ENCODE data around the gene OR56A5.

OR56A5 gene, protein sequence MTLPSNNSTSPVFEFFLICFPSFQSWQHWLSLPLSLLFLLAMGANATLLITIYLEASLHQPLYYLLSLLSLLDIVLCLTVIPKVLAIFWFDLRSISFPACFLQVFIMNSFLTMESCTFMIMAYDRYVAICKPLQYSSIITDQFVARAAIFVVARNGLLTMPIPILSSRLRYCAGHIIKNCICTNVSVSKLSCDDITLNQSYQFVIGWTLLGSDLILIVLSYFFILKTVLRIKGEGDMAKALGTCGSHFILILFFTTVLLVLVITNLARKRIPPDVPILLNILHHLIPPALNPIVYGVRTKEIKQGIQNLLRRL

DNA sequence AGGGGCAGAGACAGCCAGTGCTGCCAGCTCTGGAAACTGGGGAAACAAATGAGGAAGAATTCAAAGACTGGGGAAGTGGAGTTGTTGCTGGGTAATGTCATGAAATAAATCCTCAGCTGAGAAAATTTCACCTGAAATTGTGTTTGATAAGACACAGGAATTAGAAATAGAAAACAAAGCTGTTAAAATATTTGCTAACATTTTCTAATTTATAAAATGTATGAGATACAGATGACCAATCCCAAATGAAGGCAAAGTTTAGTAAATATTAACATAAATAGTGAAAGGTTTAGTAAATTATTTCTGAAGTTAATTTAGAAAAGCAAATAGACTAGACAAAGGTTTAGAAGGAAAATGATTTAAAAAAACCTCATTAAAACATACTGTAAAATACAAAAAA, at the start of gene OR56A5:
Gene OR56A5, minus strand, starts transcription at position 101 of the 400 bp plus-strand sequence. Its CDS starts 0 bp downstream, at position 101.
- Histone ChIP-seq H3K9me3 (ENCODE audit: control insufficient read depth, insufficient read depth, low read length) (no peaks in the 10 kb centered on the region), H3K9ac (ENCODE audit: low read depth, low read length) (no peak within 1 kb of the TSS), H3K4me1 (ENCODE audit: insufficient read depth, low read length) (no peaks in the 10 kb centered on the region), H3K36me3 (ENCODE audit: insufficient read depth, low read length) (no peaks in the 10 kb centered on the region)

DNA sequence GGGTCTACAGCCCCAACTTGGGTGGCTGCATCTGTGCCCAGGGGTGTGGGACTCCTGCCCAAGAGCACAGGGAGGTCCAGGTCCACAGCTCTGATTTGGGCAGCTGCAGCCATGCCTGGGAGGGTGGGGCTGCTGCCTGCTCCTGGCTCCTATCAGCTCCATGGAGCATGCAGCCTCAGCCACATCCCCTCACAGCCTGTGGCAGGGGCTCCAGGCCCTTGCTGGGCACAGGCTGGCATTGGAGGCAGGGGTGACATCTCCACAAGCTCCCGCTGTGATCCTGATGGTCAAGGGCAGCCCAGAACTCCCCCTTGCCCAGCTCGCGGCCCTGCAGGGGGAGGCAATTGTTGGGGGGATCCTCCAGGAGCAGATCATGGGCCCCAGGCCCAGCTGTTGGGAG, 44.7 kb upstream of the OR56A5 start:
- Histone ChIP-seq H3K9ac (ENCODE audit: low read depth, low read length) (no peak overlapping the region), H3K36me3 (ENCODE audit: insufficient read depth, low read length) (no peaks in the 10 kb centered on the region), H3K9me3 (ENCODE audit: control insufficient read depth, insufficient read depth, low read length) (no peaks in the 10 kb centered on the region), H3K4me1 (ENCODE audit: insufficient read depth, low read length) (no peaks in the 10 kb centered on the region)

DNA sequence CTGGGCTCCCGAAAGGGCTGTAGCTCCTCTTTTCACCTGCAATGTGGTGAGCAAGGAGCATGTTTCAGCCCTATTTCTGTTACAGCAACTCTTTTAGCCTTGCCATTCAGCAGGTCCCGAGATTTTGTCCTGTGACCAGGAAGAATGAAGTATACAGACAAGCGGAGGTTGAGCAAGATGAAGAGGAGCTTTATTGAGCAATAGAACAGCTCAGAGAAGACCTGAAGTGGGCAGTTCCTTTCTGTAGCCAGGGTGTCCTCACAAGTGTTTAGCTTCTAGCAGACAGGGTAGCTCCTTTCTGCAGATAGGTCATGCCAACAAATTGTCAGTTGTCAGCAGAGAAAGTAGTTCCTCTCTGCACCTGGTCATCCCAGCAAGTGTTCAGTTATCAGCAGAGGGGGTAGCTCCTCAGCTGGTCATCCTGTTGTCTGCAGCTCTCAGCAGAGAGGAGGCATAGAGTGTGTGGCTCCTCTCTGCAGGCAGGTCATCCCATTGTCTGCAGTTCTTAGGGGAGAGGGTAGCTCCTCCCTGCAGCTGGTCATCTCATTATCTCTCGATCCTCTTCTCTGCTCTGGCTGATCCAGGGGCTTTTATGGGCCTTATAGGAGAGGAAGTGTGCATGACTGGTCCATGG, 43.9 kb upstream of the OR56A5 start:
- no peaks in the 10 kb centered on the region for H3K36me3 ChIP-seq (ENCODE audit: insufficient read depth, low read length)
- no peaks in the 10 kb centered on the region for H3K9me3 ChIP-seq (ENCODE audit: control insufficient read depth, insufficient read depth, low read length)
- H3K9ac ChIP-seq (ENCODE audit: low read depth, low read length): no peak overlapping the region
- no peaks in the 10 kb centered on the region for H3K4me1 ChIP-seq (ENCODE audit: insufficient read depth, low read length)

DNA sequence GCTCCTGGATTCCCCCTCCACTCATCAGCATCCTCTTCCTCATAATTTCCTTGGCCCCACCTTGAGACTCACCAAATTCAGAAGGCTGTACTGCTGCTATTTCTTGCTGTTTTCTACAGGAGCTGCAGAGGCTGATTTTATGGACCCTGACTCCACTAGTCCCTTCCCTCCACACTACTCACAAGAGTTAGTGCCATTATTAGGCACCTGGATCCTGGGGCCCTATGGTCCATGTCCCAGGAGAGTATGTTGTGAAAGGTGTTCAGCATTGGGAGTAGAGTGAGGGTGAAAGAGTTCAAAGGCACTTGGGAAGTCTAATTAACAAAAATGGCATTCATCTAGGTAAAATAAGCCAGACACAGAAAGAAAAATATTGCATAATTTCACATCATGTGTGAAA, 38.6 kb upstream of the OR56A5 start, which contains the start of gene OR56A4:
Gene OR56A4, minus strand, starts transcription at position 101 of the 400 bp plus-strand sequence. CDS start 3,954 bp downstream, outside the sequence.
- no peaks in the 10 kb centered on the region for H3K36me3 ChIP-seq (ENCODE audit: insufficient read depth, low read length)
- H3K4me1 ChIP-seq (ENCODE audit: insufficient read depth, low read length): no peaks in the 10 kb centered on the region
- no peak within 1 kb of the TSS for H3K9ac ChIP-seq (ENCODE audit: low read depth, low read length)
- no peaks in the 10 kb centered on the region for H3K9me3 ChIP-seq (ENCODE audit: control insufficient read depth, insufficient read depth, low read length)

DNA sequence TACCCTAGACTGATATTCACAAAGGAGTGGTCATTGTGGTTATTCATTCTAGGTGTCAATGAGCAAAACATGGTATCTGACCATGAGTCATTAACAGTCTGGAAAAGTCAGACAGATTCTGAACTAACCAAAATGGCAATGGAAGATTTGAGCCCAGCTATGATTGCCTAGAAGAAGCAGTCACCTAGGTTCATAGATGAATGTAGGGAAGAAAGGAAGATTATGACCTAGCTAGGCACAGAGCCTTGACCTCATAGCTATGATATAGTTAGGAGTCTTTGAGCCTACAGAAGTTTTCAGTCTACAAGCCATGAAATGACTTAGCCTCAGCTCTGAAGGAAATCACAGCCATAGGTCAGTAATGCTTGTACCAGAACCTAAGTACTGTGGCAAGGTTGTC, 38.1 kb upstream of the OR56A5 start:
- no peak overlapping the region for H3K9ac ChIP-seq (ENCODE audit: low read depth, low read length)
- no peaks in the 10 kb centered on the region for H3K9me3 ChIP-seq (ENCODE audit: control insufficient read depth, insufficient read depth, low read length)
- H3K36me3 ChIP-seq (ENCODE audit: insufficient read depth, low read length): no peaks in the 10 kb centered on the region
- no peaks in the 10 kb centered on the region for H3K4me1 ChIP-seq (ENCODE audit: insufficient read depth, low read length)

DNA sequence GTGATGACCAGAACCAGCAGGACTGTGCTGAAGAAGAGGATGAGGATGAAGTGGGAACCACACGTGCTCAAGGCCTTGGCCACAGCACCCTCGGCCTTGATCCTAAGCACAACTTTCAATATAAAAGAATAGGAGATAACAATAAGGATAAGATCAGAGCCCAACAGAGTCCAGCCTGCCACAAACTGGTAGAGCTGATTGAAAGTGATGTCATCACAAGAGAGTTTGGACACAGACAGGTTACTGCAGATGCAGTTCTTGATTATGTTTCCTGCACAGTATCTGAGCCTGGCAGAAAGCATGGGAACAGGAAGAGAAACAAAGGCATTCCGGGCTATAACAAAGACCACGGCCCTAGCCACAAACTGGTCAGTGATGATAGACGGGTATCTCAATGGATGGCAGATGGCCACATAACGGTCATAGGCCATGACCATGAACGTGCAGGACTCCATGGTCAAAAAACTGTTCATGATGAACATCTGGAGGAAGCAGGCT, 34.0 kb upstream of the OR56A5 start:
- H3K36me3 ChIP-seq (ENCODE audit: insufficient read depth, low read length): no peaks in the 10 kb centered on the region
- no peak overlapping the region for H3K9ac ChIP-seq (ENCODE audit: low read depth, low read length)
- H3K4me1 ChIP-seq (ENCODE audit: insufficient read depth, low read length): no peaks in the 10 kb centered on the region
- H3K9me3 ChIP-seq (ENCODE audit: control insufficient read depth, insufficient read depth, low read length): no peaks in the 10 kb centered on the region

DNA sequence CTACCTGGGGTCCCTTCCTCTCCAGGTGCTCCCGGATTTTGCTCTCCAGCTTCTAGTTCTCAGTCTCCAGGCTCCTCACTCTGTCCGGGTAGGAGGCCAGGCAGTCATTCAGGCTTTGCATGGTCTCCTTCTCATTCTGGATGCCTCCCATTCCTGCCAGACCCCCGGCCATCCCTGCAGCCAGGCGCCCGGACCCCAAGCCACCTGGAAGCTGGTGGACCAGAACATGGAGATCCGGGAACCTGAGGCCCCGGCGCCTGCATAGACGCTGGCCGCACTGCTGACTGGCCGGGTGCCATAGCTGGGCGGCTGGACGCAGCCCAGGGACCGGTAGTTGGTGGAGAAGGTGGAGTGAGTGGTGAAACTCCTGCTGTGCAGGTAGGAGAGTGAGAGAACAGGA, 26.5 kb upstream of the OR56A5 start:
- Histone ChIP-seq H3K9ac (ENCODE audit: low read depth, low read length) (no peak overlapping the region), H3K9me3 (ENCODE audit: control insufficient read depth, insufficient read depth, low read length) (no peaks in the 10 kb centered on the region), H3K36me3 (ENCODE audit: insufficient read depth, low read length) (no peaks in the 10 kb centered on the region), H3K4me1 (ENCODE audit: insufficient read depth, low read length) (no peaks in the 10 kb centered on the region)

DNA sequence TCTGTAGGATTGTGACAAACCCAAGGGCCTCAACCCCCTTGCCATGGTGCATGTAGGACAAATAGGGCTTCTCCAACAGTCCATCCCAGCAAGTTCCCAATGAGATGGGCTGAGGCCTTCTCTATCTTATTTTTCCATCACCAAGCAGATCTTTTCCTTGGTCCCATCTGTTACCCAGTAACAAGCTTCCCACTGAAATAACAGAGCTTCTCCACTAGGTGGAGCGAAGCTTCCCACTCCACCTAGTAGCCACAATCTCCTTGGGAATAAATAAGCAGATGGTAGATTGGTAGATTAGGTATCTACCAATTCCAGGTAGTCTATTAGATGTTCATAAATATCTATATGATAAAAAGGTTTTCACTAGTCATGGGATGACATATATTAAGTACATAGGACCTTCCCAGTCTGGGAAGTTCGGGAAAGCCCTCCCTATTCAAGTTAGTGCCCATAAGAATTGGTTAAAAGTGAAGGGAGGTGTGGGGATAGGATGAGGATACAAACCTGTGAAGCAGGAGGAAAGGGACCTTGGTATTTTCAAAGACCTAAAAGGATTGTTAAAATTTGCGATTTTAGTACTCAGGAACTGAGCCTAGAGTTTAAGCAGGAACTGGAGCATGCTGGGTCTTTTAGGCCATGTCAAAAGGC, 24.4 kb upstream of the OR56A5 start:
- Histone ChIP-seq H3K9ac (ENCODE audit: low read depth, low read length) (no peak overlapping the region), H3K9me3 (ENCODE audit: control insufficient read depth, insufficient read depth, low read length) (no peaks in the 10 kb centered on the region), H3K4me1 (ENCODE audit: insufficient read depth, low read length) (no peaks in the 10 kb centered on the region), H3K36me3 (ENCODE audit: insufficient read depth, low read length) (no peaks in the 10 kb centered on the region)

GRCh38 chr11:5992150-5992549, 23.9 kb upstream of the OR56A5 start:
- Histone ChIP-seq H3K36me3 (ENCODE audit: insufficient read depth, low read length) (no peaks in the 10 kb centered on the region), H3K9me3 (ENCODE audit: control insufficient read depth, insufficient read depth, low read length) (no peaks in the 10 kb centered on the region), H3K9ac (ENCODE audit: low read depth, low read length) (no peak overlapping the region), H3K4me1 (ENCODE audit: insufficient read depth, low read length) (no peaks in the 10 kb centered on the region)

- H3K9ac ChIP-seq (ENCODE audit: low read depth, low read length): no peak overlapping the region
- H3K9me3 ChIP-seq (ENCODE audit: control insufficient read depth, insufficient read depth, low read length): no peaks in the 10 kb centered on the region
- no peaks in the 10 kb centered on the region for H3K4me1 ChIP-seq (ENCODE audit: insufficient read depth, low read length)
- H3K36me3 ChIP-seq (ENCODE audit: insufficient read depth, low read length): no peaks in the 10 kb centered on the region
These were observed 20.9 kb upstream of the OR56A5 start for GRCh38 chr11:5989203-5989602.

- Histone ChIP-seq H3K9ac (ENCODE audit: low read depth, low read length) (no peak within 1 kb of the TSS), H3K9me3 (ENCODE audit: control insufficient read depth, insufficient read depth, low read length) (no peaks in the 10 kb centered on the region), H3K4me1 (ENCODE audit: insufficient read depth, low read length) (no peaks in the 10 kb centered on the region), H3K36me3 (ENCODE audit: insufficient read depth, low read length) (no peaks in the 10 kb centered on the region)
These were observed 18.6 kb upstream of the OR56A5 start, which contains the start of gene OR52L1 for GRCh38 chr11:5986885-5987284. Gene OR52L1, minus strand, starts transcription at chr11:5986985. Its CDS starts 55 bp downstream, at chr11:5986930.

- Histone ChIP-seq H3K36me3 (ENCODE audit: insufficient read depth, low read length) (no peaks in the 10 kb centered on the region), H3K4me1 (ENCODE audit: insufficient read depth, low read length) (no peaks in the 10 kb centered on the region), H3K9me3 (ENCODE audit: control insufficient read depth, insufficient read depth, low read length) (no peaks in the 10 kb centered on the region), H3K9ac (ENCODE audit: low read depth, low read length) (no peak overlapping the region)
These were observed 15.1 kb upstream of the OR56A5 start for GRCh38 chr11:5983443-5983842.

DNA sequence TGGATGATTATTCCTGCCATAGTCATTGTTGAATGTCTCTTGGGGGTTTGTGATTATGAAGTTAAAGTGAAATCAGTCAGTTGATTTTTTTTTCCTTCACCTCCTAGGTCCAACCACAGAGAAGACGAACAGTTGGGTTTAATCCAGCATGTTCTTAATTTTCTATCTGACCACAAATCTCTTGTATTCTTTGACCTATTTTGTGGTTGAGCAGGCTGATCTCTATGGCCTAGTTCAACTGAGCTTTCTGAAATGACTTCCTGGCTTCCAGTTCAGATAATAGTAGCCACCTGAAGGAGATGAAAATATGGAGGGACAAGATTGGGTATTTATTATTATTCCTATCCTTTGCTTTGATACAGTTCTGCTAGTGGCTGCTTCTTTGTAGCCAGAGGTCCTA, 5.2 kb upstream of the OR56A5 start:
- Histone ChIP-seq H3K36me3 (ENCODE audit: insufficient read depth, low read length) (no peaks in the 10 kb centered on the region), H3K9me3 (ENCODE audit: control insufficient read depth, insufficient read depth, low read length) (no peaks in the 10 kb centered on the region), H3K9ac (ENCODE audit: low read depth, low read length) (no peak overlapping the region), H3K4me1 (ENCODE audit: insufficient read depth, low read length) (no peaks in the 10 kb centered on the region)

DNA sequence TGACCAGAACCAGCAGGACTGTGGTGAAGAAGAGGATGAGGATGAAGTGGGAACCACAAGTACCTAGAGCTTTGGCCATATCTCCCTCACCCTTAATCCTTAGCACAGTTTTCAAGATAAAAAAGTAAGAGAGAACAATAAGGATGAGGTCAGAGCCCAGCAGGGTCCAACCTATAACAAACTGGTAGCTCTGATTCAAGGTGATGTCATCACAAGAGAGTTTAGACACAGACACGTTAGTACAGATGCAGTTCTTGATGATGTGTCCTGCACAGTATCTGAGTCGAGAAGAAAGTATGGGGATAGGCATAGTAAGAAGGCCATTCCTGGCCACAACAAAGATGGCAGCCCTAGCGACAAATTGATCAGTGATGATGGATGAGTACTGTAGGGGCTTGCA, 586 bp downstream of the OR56A5 start:
- Histone ChIP-seq H3K9me3 (ENCODE audit: control insufficient read depth, insufficient read depth, low read length) (peaks cover 2% of the 10 kb centered on the region; the same call in 1 of the 2 replicates), H3K36me3 (ENCODE audit: insufficient read depth, low read length) (no peaks in the 10 kb centered on the region), H3K9ac (ENCODE audit: low read depth, low read length) (no peak overlapping the region), H3K4me1 (ENCODE audit: insufficient read depth, low read length) (no peaks in the 10 kb centered on the region)

Measured in ES-I3 (cell line).